ENCODE measurements around the gene FHAD1.
"Not testable (repeated sequence)": the region's sequence is repeated elsewhere in the genome, so short reads cannot be mapped to it uniquely, and the experiment has no call there.

Gene FHAD1

GRCh38 chr1:15370781-15371520 lies 123.9 kb downstream of the FHAD1 start:
- DNase-seq (ENCODE audit: low read depth in 3 of 3), result no peak

GRCh38 chr1:15371610-15372545 lies 124.9 kb downstream of the FHAD1 start:
- DNase-seq (ENCODE audit: low read depth in 3 of 3), result no peak

GRCh38 chr1:15378729-15379128 lies 131.7 kb downstream of the FHAD1 start:
- no peak for DNase-seq (ENCODE audit: low read depth in 3 of 3)

GRCh38 chr1:15379151-15379550 lies 132.1 kb downstream of the FHAD1 start:
- DNase-seq (ENCODE audit: low read depth in 3 of 3), result not testable (repeated sequence)

- DNase-seq (ENCODE audit: low read depth in 3 of 3), result no peak
These were observed 133.8 kb downstream of the FHAD1 start for GRCh38 chr1:15380601-15381508.

- no peak for DNase-seq (ENCODE audit: low read depth in 3 of 3)
These were observed 134.8 kb downstream of the FHAD1 start for GRCh38 chr1:15381805-15382204.

GRCh38 chr1:15382601-15383518 lies 135.8 kb downstream of the FHAD1 start:
- DNase-seq (ENCODE audit: low read depth in 3 of 3), result no peak

- no peak for DNase-seq (ENCODE audit: low read depth in 3 of 3)
These were observed 136.8 kb downstream of the FHAD1 start for GRCh38 chr1:15383810-15384209.

GRCh38 chr1:15384301-15384901 lies 137.4 kb downstream of the FHAD1 start:
- DNase-seq (ENCODE audit: low read depth in 3 of 3), result no peak

GRCh38 chr1:15385420-15385819 lies 138.4 kb downstream of the FHAD1 start:
- no peak for DNase-seq (ENCODE audit: low read depth in 3 of 3)

GRCh38 chr1:15386164-15386749 lies 139.2 kb downstream of the FHAD1 start:
- no peak for DNase-seq (ENCODE audit: low read depth in 3 of 3)

- DNase-seq (ENCODE audit: low read depth in 3 of 3), result no peak
These were observed 141.3 kb downstream of the FHAD1 start for GRCh38 chr1:15388201-15388880.

GRCh38 chr1:15389828-15390227 lies 142.8 kb downstream of the FHAD1 start:
- DNase-seq (ENCODE audit: low read depth in 3 of 3), result not testable (repeated sequence)

GRCh38 chr1:15390667-15391066 lies 143.6 kb downstream of the FHAD1 start:
- no peak for DNase-seq (ENCODE audit: low read depth in 3 of 3)

GRCh38 chr1:15391366-15391765 lies 144.3 kb downstream of the FHAD1 start:
- no peak for DNase-seq (ENCODE audit: low read depth in 3 of 3)

GRCh38 chr1:15393475-15394257 lies 146.6 kb downstream of the FHAD1 start:
- no peak for DNase-seq (ENCODE audit: low read depth in 3 of 3)

GRCh38 chr1:15394258-15394690 lies 147.3 kb downstream of the FHAD1 start:
- DNase-seq (ENCODE audit: low read depth in 3 of 3), result no peak

- DNase-seq (ENCODE audit: low read depth in 3 of 3), result no peak
These were observed 150.2 kb downstream of the FHAD1 start for GRCh38 chr1:15397236-15397635.
